Measurements from ENCODE around the gene MIB1. TPM values are rescaled to one million over a fixed set of nuclear protein-coding genes. Genes with fewer than 3 reads are reported as not detected.

Gene MIB1
- total RNA-seq, 1 donor, result 64.4 TPM

- H4K20me1 ChIP-seq (ENCODE audit: insufficient read depth, low read length), result no peaks in the 10 kb centered on the region
- H2AFZ ChIP-seq (ENCODE audit: low read length), result no peak overlapping the region
- peaks cover 3% of the 10 kb centered on the region for H3K27me3 ChIP-seq (ENCODE audit: insufficient read depth, low read length)
- no peaks in the 10 kb centered on the region for H3K79me2 ChIP-seq (ENCODE audit: insufficient read depth, low read length)
- H3K27ac ChIP-seq (ENCODE audit: low read depth, low read length), result no peak overlapping the region
- H3K4me1 ChIP-seq (ENCODE audit: insufficient read depth, low read length), result no peaks in the 10 kb centered on the region
- DNase-seq (ENCODE audit: insufficient read length, low spot score, missing footprints), result no peak
- TF ChIP-seq CTCF (IDR thresholded peaks at IDR 0.05; ENCODE audit: extremely low read depth, low read depth, low read length), result no peak
- H3K4me3 ChIP-seq (ENCODE audit: insufficient read depth, low read length), result no peak overlapping the region
- no peaks in the 10 kb centered on the region for H3K36me3 ChIP-seq (ENCODE audit: insufficient read depth, low read length)
- H3K4me2 ChIP-seq (ENCODE audit: insufficient read depth, low read length), result no peak overlapping the region
- no peaks in the 10 kb centered on the region for H3K9me3 ChIP-seq (ENCODE audit: low read depth, low read length)
These were observed 175.0 kb downstream of the MIB1 start for GRCh38 chr18:21915546-21915945.

GRCh38 chr18:21916594-21916993, 176.0 kb downstream of the MIB1 start:
- H3K79me2 ChIP-seq (ENCODE audit: insufficient read depth, low read length), result no peaks in the 10 kb centered on the region
- DNase-seq (ENCODE audit: insufficient read length, low spot score, missing footprints), result no peak
- H3K9me3 ChIP-seq (ENCODE audit: low read depth, low read length), result no peaks in the 10 kb centered on the region
- no peak overlapping the region for H2AFZ ChIP-seq (ENCODE audit: low read length)
- H3K27me3 ChIP-seq (ENCODE audit: insufficient read depth, low read length), result no peaks in the 10 kb centered on the region
- no peaks in the 10 kb centered on the region for H3K36me3 ChIP-seq (ENCODE audit: insufficient read depth, low read length)
- no peak overlapping the region for H3K4me2 ChIP-seq (ENCODE audit: insufficient read depth, low read length)
- H3K4me3 ChIP-seq (ENCODE audit: insufficient read depth, low read length), result no peak overlapping the region
- no peaks in the 10 kb centered on the region for H3K4me1 ChIP-seq (ENCODE audit: insufficient read depth, low read length)
- TF ChIP-seq CTCF (IDR thresholded peaks at IDR 0.05; ENCODE audit: extremely low read depth, low read depth, low read length), result no peak
- no peak overlapping the region for H3K27ac ChIP-seq (ENCODE audit: low read depth, low read length)
- no peaks in the 10 kb centered on the region for H4K20me1 ChIP-seq (ENCODE audit: insufficient read depth, low read length)

- Histone ChIP-seq H4K20me1 (ENCODE audit: insufficient read depth, low read length) (no peaks in the 10 kb centered on the region), H3K79me2 (ENCODE audit: insufficient read depth, low read length) (no peaks in the 10 kb centered on the region), H3K4me2 (ENCODE audit: insufficient read depth, low read length) (no peak overlapping the region), H3K4me1 (ENCODE audit: insufficient read depth, low read length) (no peaks in the 10 kb centered on the region), H3K4me3 (ENCODE audit: insufficient read depth, low read length) (no peak overlapping the region), H3K9me3 (ENCODE audit: low read depth, low read length) (no peaks in the 10 kb centered on the region), H2AFZ (ENCODE audit: low read length) (no peak overlapping the region), H3K27ac (ENCODE audit: low read depth, low read length) (no peak overlapping the region), H3K36me3 (ENCODE audit: insufficient read depth, low read length) (no peaks in the 10 kb centered on the region), H3K27me3 (ENCODE audit: insufficient read depth, low read length) (no peaks in the 10 kb centered on the region)
- no peak for TF ChIP-seq CTCF (IDR thresholded peaks at IDR 0.05; ENCODE audit: extremely low read depth, low read depth, low read length)
- no peak for DNase-seq (ENCODE audit: insufficient read length, low spot score, missing footprints)
These were observed 178.1 kb downstream of the MIB1 start for GRCh38 chr18:21918693-21919092.

Small RNA genes lying within 50 kb of the gene (small RNA-seq; reads per million reads assigned to genes)
- gene AC103987.3 (not detected), gene RF00019 (not detected), gene RF00045 (not detected), gene RF01241 (not detected), gene RN7SL233P (not detected), gene RNU6-1038P (not detected)

Other genes starting within 250 kb of the MIB1 start
- gene ESCO1, start 140.1 kb upstream of the MIB1 start, total RNA-seq, result 19.9 and 21.2 TPM in 2 replicates
- gene SNRPD1, start 128.5 kb upstream of the MIB1 start, total RNA-seq, result 6.2 and 6.5 TPM in 2 replicates
- 3.8 and 4.0 TPM in 2 replicates for gene ABHD3, start 36.0 kb upstream of the MIB1 start, total RNA-seq